Urothelium cell line (cell line): ENCODE results near the gene SHC3.

Experiments used
- DNase-seq: peaks from one replicate; pipeline ENCODE4 v3.0.0; 2011; ENCODE audit warnings: low spot score, mixed read lengths
- FAIRE-seq: peaks from 2 replicates; lab custom pipeline; 2011; peaks lifted over from hg19 to GRCh38; lab: Jason Lieb, UNC

Gene SHC3

DNA sequence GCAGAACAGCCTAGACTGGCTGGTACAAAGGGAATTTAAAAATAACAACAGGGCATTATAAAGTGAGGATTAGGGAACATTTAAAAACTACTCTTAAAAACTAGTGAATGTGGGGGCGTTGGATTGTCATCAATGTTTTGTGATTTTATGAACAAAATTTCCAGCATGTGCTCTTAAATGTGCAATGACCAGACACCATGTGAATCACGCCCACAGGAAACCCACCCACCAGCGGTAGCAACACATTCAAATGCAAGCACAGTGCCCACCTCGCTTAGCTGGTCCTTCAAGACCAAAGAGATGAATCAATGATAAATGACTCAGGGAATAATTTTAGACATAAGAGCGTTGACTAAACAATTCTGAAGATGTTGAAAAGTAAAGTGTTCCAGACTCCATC is 146.4 kb downstream of the SHC3 start:
- FAIRE-seq (no peak), DNase-seq (no peak)

DNA sequence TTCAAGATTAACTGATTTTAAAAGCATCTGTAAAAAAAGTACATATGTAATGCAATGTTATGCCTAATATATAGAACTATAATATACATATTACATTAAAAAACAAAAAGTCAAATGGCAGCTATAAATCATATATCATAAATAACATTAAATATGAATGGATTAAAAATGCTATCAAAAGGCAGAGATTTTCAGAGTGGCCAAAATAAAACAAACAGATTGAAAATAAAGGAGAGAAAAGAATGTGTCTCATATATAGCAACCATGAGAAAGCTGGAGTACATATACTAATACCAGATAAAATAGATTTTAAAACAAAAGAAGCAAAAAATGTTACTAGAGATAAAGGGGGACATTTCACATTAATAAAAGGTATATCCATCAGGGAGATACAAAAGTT is 148.8 kb downstream of the SHC3 start:
- DNase-seq (no peak), FAIRE-seq (no peak)

DNA sequence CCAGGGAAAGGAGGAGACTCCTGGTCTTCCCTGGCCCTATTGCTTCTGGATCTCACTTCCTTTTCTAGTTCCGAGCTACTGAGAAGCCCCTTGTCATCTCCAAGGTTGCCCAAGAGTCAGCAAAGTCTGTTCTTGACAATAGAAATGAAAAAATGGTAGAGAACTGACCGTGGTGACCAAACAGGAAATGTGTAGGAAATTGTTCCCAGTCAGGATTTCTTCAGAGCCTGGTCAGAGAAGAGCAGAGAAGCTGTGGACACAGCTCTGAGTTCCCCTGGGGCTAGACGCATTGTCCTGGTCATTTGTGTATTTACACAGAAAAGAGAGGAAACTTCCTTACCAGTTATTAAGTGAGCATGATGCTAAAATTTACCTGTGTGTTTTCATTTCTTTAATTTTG is 151.7 kb downstream of the SHC3 start:
- FAIRE-seq (no peak), DNase-seq (no peak)

DNA sequence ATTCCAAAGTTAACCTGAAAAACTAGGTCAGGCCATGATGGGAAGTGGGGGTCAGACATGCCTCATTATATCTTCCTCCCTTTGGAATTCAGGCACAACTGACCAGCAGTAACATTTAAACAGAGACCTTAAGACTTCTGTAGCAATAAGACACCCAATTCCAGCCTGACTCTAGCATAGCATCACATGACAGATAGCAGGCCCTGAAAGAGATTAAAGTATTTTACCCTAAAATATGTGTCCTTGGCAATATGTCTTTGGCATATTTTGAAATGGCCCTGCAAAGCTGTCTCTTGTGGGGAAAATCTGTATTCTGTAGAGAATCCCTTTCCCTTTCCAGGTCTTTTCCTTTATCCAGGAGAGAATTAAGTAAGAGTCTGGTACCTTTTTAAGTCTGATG is 153.1 kb downstream of the SHC3 start:
- DNase-seq (no peak), FAIRE-seq (no peak)

DNA sequence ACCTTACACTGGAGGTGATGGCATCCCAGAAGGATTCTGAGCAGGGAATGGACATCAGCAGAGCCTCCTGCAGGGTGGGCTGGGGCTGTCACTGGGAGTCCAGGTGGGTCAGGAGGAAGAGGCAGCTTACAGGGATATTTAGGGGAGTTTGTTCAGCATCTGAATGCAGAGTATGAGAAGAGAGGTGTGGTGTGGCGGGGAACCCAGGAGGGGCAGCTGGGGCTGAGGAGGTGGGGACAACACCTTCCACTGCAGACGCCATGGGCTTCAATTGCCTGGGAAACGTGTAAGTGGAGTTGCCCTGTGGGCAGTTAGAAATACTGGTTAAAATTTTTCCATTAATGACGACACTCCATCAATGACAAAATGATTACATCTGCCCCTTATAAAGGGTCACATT is 153.9 kb downstream of the SHC3 start:
- FAIRE-seq: no peak

DNA sequence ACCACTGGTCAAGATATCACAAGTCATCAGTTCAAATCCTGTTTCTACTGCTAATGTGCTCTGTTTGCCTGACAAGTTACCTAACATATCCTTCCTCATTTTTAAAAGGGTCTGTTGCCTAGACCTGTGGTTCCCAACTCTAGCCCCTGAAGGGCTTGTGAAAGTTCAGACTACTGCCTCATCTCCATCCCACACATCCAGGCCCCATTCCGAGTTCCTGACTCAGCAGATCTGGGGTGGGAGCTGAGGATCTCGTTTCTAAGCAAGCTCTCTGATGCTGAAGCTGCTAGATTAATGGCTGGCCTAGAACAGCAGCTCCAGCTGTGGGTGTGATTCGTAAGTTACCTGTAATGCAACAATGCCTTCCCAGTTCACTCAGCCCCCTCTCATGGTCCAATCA is 154.9 kb downstream of the SHC3 start:
- FAIRE-seq (no peak), DNase-seq (no peak)

More for the DNA sequence above, 153.9 kb downstream of the SHC3 start:
- no peak for DNase-seq

DNA sequence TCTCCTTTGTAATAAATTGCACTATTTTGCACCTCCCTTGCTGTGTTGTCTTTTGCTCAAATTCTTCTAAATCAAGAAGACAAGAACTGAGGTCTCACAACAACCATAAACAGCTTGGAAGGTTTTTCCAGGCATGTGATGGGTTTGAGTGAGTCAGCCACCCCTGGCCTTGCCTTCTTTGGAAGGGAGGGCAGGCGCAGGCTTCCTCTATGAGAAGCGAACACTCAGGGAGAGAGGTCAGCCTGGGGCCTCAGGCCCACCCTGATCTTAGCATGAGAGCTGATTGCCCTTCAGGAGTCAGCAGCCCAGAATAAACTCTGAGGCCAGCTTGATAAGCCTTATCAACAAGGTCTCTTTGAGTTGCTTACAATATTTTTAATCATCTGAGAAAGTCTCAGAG is 155.7 kb downstream of the SHC3 start:
- FAIRE-seq: no peak
- DNase-seq: no peak

DNA sequence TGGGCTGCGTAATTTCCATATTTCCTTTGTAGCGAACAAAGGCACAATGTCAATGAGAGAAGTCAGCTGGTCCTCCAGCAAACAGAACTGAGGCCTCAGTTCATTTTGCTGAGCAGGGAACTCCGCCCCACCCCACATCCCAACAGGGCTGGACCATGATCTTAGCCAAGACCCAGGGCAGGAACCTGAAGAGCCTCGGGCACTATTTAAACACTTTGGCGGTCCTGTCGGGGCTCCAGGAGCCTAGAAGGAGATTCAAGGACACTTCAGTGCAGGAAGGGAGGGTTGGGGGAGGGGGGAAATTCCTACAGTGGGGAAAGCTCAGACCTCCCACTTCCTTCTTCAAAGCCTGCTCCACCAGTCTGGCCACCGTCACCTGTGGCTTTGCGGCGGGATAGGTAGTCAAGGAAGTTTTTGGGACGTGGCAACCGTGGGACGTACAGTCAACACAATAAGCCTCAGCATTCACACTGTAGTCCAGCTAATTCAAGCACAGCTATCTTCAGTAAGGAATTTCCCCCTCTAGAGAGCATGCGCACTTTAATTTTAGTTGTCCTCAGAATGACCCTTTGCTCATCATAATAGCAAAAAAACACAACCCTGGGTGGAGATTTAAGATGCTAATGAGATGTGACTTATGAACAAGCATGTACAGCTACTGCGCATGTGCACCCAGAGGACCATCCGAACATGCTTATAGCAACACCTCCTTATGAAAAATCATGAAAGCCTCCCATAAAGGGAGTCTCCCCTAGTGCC is 156.4 kb downstream of the SHC3 start:
- DNase-seq (no peak), FAIRE-seq (no peak)

DNA sequence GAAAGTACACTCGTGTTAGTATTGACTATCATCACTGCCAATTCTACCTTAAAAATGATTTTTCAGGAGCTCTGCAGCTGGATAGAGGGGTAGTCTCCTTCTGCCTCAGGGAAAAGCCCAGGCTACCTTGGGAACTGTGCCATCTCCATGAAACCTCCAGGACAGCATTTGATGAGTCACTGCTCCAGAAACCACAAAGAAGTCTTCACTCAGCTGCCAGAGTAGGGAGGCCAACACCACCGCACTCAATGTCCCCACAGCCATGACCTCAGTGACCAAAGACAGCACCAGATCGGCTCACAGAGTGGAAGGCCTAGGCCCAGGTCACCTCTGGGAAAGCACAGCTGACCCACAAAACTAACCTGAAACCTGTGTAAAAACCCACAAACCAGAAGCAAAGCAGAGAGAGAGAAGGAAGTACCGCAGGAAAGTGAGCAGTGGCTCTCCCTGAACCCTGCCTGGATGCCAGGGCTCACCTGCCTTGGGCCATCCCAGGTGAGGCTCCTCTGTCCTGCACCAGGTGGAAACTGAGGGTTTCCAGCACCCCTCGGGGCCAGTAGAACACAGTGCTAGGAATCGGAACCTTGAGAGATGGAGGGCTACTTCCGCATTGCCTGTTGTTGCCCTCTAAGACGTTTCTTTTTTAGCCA is 157.3 kb downstream of the SHC3 start:
- FAIRE-seq (peak; percentile 42), DNase-seq (peak; percentile 77)

DNA sequence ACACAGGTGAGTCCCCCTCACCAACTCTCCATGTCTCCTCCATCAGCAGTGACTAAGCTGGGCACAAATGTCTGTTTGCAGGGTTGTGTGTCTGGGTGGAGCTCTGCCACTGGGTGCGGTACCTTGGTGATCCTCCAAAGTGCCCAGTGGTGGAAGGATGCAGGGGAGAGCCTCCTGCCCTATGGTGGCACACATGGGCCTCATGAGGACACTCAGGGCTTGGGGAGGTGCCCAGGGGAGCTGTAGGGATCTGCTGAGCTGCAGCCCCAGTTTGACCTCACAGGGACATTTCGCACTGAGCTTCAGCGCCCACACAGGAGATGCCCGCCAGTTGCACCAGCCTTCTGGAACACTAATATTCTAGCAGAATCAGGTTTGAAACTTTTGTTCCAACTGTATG is 157.9 kb downstream of the SHC3 start:
- no peak for FAIRE-seq

DNA sequence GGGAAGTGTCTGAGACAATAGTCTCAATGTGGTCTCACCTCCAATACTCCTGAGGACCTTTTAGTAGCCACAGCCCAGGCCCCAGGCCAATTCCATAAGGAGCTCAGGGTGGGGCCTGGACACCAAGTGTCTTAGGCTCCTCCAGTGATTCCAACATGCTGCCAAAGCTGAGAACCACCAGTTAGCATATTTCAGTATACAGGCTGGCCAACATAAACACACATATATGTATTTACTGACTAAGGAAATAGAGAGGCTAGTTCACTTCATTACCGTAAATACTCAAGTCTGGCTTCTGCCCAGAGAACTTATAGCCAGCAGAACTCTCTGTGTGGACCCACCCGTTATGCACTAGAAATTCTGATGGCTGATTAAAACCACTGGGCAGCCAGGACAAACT is 163.3 kb downstream of the SHC3 start:
- FAIRE-seq (no peak), DNase-seq (no peak)

More for the DNA sequence above, 157.9 kb downstream of the SHC3 start:
- DNase-seq: no peak

DNA sequence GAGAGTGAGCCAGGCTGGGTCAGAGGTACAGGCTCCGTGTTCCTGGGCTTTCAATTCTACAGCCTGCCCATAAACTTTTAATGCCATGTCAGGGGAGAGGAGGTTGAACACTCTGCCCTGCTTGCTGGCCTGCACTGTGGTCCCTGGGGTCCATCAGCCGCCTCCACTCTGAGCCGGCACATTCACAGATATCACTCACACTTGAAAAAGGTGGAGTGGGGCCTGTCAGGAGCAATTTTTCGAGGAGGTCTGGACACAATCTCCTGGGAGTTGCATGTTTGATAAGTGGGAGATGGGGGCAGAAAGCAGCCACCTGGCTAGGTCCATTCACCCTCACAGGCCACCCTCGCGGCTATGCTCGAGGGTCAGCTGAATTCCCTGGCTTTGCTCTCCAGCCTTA is 164.5 kb downstream of the SHC3 start:
- FAIRE-seq: no peak
- DNase-seq: no peak

DNA sequence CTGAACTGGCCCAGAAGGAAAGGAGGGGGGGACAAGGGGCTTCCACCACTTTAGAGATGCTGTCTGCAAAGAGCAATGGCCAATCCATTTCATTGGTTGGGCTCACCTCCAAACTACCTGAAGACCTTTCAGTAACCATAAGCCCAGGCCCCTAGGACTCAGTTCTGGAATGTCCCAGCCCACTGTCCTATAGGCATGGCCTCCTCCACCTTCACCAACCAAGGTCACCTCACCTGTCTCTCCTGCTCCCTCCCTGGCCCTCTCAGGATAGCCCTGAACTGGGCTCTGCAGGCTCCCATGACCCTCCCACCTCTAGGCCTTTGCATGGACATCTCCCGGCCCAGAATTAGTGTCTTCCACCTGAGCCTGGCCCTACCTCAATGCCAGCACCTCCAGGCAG is 165.0 kb downstream of the SHC3 start:
- FAIRE-seq (no peak), DNase-seq (no peak)

DNA sequence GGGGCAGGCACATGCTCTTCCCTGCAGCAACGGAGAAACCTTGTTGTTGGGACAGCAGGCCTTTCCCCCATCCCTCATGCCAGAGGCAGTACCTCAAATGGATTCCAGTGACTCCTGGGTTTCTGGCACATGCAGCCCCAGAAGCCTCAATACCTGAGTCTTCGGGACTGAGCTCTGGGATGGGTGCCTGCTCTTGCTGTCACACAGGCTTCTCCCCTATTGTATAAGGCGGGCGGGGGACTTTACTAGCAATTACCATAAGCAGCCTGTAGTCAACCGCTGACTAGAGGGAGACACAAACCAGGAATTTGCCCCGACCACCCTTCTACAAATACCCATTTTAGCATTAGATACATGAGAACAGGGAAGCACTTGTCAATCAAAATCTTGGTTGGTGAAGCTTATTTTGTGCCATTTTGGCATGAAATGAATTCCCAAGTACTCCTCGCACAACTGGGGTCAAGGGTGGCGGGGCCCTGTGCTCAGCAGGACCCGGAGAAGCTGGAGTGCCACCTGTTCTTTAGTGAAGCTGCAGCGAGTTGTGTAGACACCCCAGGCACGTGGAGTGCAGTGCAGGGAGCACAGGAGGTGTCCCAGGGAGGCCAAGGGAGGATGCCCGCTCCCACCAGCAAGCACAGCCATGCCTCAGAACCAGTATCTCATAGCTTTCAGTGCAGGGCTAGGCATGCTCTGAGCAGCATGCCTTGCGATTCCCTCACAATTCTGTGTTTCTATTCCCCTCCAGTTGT is 166.2 kb downstream of the SHC3 start:
- no peak for FAIRE-seq
- no peak for DNase-seq

DNA sequence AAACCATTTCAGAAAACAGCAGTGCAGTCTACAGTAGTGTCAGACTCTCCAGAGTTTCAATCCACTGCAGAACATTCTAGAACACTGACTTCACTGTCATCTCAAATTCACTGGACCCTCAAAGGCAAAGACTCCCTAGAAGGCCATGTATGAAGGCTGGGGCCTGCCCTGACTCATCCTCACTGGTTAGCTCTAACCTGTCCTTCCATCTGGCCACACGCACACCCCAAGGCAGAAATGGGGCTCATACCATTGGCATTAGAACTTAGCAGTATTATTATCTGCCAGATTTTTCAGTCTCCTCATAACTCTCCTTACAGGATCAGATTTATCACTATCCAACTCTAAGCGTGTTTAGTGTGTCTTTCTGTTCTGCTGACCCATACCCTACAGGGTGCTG is 166.9 kb downstream of the SHC3 start:
- DNase-seq: no peak
- FAIRE-seq: no peak

DNA sequence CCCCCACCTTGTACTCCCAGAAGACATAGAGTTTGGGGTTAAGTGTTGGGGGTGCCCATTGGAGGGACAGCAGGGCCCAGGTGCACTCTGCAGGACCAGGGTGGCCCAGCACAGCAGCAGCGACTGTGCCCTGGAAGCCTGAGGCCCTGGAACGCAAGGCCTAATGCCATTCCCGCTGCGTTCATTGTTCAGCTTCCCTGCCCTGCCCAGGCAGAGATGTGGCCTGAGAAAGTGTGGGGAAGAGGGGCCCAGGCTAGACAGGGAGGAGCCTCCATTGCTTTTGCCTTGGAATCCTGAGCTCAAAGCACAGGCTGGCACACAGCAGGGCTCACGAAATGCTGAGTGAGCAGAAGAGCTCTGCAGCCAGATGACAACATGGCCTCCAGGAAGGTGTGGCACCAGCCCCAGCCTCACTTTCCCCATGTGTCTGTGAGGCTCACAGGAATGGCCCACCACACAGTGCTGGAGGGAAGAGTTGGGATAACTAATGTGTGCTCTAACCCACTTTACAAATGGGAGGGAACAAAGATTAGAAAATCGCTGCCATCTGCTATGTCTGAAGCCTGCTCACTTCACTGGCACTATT is 168.0 kb downstream of the SHC3 start:
- no peak for FAIRE-seq
- no peak for DNase-seq

DNA sequence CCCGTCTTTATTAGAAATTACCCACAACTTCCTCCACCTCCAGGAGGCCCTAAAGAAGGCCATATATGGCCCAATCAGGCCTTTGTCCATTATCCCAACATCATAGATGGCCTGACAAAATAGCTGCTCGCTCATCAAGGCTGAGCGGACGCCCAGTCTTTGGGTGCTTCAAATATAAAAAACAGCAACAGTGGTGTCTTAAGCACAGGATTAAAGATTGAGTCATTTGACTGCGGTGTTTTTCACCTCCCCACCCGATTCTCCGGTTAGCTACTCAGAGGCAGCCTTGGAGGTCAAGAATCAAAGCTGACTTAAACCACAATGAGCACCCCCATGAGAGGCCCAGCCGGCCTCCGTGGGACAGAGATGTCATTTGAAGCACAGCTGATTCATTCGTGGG is 168.6 kb downstream of the SHC3 start:
- FAIRE-seq (no peak), DNase-seq (no peak)

DNA sequence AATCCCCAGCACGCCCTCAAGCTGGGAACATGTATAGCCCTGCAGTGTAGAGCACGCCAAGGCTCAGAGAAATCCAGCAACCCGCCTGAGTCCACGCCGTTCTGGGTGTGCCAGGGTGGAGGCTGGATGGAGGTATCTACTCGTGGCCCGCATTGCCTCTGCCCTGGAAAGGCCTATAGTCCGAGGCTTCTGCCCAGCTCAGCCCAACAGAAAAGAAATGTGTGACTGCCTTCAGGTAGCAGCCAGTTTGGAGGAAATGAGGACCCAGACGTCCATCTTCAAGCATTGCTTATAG is 169.1 kb downstream of the SHC3 start:
- FAIRE-seq (no peak), DNase-seq (no peak)

DNA sequence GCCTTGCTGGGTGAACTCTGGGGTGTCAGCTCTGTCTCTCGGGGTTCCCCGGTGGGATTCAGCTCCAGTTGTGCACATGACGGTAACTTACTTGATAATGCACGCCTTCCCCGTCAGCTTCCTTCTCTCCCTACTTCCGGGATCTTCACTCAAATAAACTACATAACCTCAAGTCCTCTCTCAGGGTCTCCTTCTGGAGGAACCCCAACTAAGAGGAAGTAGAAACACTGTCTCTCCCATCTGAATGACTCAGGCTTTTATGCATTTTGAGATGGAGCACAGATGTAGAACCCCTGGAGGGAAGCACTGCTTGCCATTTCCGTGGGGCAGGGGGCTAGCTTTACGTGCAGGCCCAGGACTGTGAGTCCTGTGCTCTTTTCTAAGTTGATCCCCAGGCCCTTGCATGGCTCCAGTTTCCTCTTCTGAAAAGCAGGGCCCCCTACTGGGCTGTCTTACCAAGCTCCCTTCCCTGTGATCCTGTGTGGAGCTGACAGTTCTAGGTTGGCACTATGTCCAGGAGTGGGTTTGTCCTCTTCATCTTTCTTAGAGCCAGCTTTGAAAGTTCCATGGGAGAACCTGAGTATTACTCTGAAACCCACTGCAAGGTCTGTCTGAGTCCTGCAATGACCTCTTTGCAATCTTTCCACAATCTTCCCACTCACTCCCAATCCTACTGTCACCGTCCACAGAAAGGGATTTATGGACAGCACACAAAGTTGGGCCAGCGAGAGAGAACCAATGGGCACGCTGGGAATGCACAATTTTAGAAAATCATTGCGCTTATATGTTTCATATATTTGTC is 169.7 kb downstream of the SHC3 start:
- FAIRE-seq (no peak), DNase-seq (no peak)

DNA sequence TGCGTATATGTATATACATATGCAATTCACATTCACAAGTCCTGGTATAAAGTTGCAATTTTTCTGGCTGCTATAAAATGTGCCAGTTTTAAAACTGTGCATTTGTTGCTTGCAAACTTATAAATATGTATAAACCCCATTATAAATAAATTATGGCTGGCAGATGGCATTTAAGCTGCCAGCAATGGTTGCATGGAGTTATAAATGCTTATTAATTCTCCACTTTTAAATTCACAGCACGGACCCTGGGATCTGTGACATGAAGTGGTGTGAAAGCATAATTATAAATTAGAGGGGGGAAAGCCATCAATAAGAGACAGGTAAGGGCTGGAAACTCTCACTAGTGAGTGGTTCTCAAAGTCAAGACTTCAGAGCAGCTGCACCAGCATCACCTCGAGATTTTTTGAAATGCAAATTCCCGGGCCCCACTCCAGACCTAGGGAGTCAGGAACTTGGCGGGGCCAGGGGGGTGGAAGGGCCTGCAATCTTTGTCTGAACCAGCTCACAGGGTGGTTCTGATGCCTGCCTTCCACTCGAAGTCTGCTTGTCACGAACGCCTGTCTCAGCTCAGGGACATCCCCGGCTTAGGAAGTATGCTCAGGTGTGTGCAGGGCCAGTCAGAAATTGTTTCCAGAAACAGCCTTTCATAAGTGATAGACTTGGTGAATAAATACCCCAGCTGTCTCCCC is 170.4 kb downstream of the SHC3 start:
- no peak for DNase-seq

More for the DNA sequence above, 170.4 kb downstream of the SHC3 start:
- FAIRE-seq: no peak
